BLaER1 (cell line): ENCODE measurements around the gene C11orf54.
"Not testable (repeated sequence)": the region's sequence is repeated elsewhere in the genome, so short reads cannot be mapped to it uniquely, and the experiment has no call there.

Experiments
- H3K27ac ChIP-seq: shearing (Covaris generic); formaldehyde crosslinking; 2 replicates; pipeline ENCODE4 v1.8.1; 2022
- H3K27me3 ChIP-seq: shearing (Covaris generic); formaldehyde crosslinking; 2 replicates; pipeline ENCODE4 v1.8.1; 2022
- H3K36me3 ChIP-seq: shearing (Covaris generic); formaldehyde crosslinking; 2 replicates; pipeline ENCODE4 v1.8.1; 2022
- H3K4me1 ChIP-seq: shearing (Covaris generic); formaldehyde crosslinking; 2 replicates; pipeline ENCODE4 v1.8.1; 2022
- H3K4me2 ChIP-seq: shearing (Covaris generic); formaldehyde crosslinking; 2 replicates; pipeline ENCODE4 v1.8.1; 2022
- H3K4me3 ChIP-seq: shearing (Covaris generic); formaldehyde crosslinking; 2 replicates; pipeline ENCODE4 v1.8.1; 2022
- H3K9ac ChIP-seq: shearing (Covaris generic); formaldehyde crosslinking; 2 replicates; pipeline ENCODE4 v1.8.1; 2022
- H3K9me3 ChIP-seq: shearing (Covaris generic); formaldehyde crosslinking; 2 replicates; pipeline ENCODE4 v1.8.1; 2022
- H4K20me1 ChIP-seq: shearing (Covaris generic); formaldehyde crosslinking; 2 replicates; pipeline ENCODE4 v1.8.1; 2022
- Cebpa-rat ChIP-seq: shearing (Covaris generic); IDR thresholded peaks from 2 replicates; pipeline ENCODE4 v1.8.1; 2022

C11orf54 gene

DNA sequence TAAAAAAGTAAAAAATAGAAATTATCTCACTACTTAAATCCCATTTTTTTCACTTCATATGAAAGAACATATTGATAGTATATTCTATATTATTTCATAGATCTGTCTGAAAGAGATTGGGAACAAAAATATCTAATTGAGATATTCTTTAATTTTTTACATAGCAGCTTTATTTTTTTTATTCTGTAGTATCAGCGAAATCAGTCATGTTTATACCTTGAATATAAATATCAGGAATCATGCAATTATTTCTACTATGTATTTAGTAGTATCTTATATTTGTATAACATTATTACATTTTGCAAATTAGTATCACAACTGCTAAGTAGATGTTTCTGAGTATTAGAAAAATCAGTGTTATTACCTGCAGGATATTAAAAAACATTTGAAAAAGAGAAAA lies 20.4 kb downstream of the C11orf54 start:
- Histone ChIP-seq H3K27ac (no peak overlapping the region), H3K4me1 (no peaks in the 10 kb centered on the region), H4K20me1 (no peaks in the 10 kb centered on the region), H3K4me3 (no peak overlapping the region), H3K9ac (no peak overlapping the region), H3K9me3 (peaks cover 7% of the 10 kb centered on the region), H3K27me3 (no peaks in the 10 kb centered on the region), H3K4me2 (no peak overlapping the region), H3K36me3 (peaks cover 83% of the 10 kb centered on the region)
- no peak for TF ChIP-seq Cebpa-rat

DNA sequence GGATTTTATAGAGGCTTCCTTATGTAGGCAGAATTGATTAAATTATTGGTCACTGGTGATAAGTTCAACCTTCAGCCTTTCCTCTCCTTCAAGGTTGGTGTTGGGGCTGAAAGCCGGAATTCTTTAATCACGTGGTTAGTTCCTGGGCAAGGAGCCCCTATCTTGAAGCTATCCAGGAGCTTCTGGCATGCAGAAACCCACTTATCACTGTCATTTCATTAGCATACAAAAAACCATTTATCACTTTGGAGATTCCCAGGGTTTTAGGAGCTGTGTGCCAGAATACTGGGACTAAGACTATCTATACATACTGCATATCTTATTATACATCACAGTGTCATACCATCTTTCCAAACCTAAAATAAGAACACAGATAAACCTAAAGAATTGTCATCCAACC lies 24.1 kb downstream of the C11orf54 start:
- no peak for TF ChIP-seq Cebpa-rat
- Histone ChIP-seq H3K27ac (no peak overlapping the region), H3K4me1 (no peaks in the 10 kb centered on the region), H3K4me2 (no peak overlapping the region), H3K36me3 (peaks cover 51% of the 10 kb centered on the region), H4K20me1 (no peaks in the 10 kb centered on the region), H3K4me3 (no peak overlapping the region), H3K9ac (no peak overlapping the region), H3K9me3 (peaks cover 5% of the 10 kb centered on the region), H3K27me3 (no peaks in the 10 kb centered on the region)

DNA sequence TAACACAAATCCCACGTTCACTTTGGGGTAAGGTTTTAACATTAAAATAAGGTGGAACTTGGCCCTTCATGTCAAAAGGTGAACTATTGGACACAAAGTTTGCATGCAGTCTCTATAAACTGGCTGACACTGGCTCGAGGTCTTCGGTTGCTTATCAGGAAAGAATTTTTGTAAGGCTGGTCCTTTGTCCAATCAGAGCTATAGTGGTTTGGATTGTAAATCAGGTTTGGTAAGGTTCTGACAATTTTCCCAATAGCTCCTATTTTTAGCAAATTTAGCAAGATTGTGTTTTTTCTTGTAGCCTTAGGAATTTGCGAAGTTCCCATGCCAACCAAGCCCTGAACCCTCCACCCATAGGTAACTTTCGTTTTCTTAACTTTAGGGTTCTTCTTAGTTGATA lies 25.0 kb downstream of the C11orf54 start:
- H3K36me3 ChIP-seq, result peaks cover 42% of the 10 kb centered on the region
- no peak for TF ChIP-seq Cebpa-rat
- H3K9ac ChIP-seq, result no peak overlapping the region
- no peak overlapping the region for H3K4me3 ChIP-seq
- H4K20me1 ChIP-seq, result no peaks in the 10 kb centered on the region
- H3K27ac ChIP-seq, result no peak overlapping the region
- H3K4me1 ChIP-seq, result no peaks in the 10 kb centered on the region
- no peak overlapping the region for H3K4me2 ChIP-seq
- H3K9me3 ChIP-seq, result peaks cover 5% of the 10 kb centered on the region
- H3K27me3 ChIP-seq, result no peaks in the 10 kb centered on the region

DNA sequence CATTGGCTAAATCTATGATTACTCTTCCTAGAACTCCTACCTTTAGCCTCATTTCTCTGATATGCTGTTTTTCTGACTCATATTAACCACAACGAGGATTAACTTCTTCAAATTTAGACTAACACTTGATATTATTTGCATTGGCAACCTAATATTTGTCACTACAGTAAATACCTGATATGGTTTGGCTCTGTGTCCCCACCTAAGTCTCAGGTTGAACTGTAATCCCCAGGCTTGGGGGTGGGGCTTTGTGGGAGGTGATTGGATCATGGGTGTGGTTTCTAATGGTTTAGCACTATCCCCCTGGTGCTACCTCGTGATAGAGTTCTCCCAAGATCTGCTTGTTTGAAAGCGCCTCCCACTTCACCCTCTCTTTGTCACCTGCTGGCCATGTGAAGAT lies 25.5 kb downstream of the C11orf54 start:
- Histone ChIP-seq H3K9ac (no peak overlapping the region), H3K27ac (no peak overlapping the region), H3K36me3 (peaks cover 42% of the 10 kb centered on the region), H3K27me3 (no peaks in the 10 kb centered on the region), H4K20me1 (no peaks in the 10 kb centered on the region), H3K4me1 (no peaks in the 10 kb centered on the region), H3K4me2 (no peak overlapping the region), H3K4me3 (no peak overlapping the region), H3K9me3 (peaks cover 8% of the 10 kb centered on the region)
- no peak for TF ChIP-seq Cebpa-rat

DNA sequence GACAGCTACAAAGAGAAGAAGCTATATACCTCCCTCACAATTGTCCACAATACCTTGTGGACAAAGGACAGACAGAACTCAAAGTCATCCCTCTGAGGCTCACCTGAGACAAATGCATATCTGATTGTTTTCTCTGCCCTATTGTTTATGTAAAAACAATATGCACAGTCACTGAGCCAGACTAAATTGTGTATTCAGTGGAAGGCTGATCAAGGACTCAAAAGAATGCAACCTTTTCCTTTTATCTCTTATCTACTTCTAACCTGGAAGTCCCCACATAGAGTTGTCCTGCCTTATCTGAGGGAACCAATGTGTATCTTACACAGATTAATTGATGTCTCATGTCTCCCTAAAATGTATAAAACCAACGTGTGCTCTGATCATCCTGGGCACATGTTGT lies 28.7 kb downstream of the C11orf54 start:
- Histone ChIP-seq H3K36me3 (peaks cover 26% of the 10 kb centered on the region), H3K27me3 (no peaks in the 10 kb centered on the region), H4K20me1 (no peaks in the 10 kb centered on the region), H3K4me2 (no peak overlapping the region), H3K4me1 (peaks cover 12% of the 10 kb centered on the region), H3K4me3 (no peak overlapping the region), H3K9me3 (peaks cover 30% of the 10 kb centered on the region), H3K27ac (no peak overlapping the region), H3K9ac (no peak overlapping the region)
- TF ChIP-seq Cebpa-rat, result no peak

DNA sequence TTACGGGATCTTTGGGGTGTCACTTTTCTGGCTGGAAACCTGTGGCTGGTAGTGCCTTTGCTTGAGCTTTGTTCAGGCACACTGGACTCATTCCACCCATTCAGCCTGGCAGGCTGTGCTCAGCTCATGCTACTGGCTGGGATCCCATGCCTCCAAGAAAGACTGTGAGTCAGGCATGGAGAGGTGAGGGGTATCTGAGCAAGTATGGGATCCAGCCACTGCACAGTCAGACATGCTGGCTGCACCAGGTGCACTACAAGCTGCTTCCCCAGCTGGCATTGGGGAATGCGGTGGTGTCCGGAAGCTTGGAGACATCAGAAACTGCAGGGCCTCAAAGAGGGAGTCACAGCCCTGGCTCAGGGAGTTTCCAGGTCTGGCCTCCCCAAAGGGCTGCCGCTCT lies 30.7 kb downstream of the C11orf54 start:
- Histone ChIP-seq H3K27me3 (no peaks in the 10 kb centered on the region), H3K4me3 (no peak overlapping the region), H3K4me2 (no peak overlapping the region), H3K27ac (no peak overlapping the region), H3K4me1 (peaks cover 24% of the 10 kb centered on the region), H3K9ac (no peak overlapping the region), H4K20me1 (no peaks in the 10 kb centered on the region), H3K36me3 (peaks cover 17% of the 10 kb centered on the region), H3K9me3 (peaks cover 39% of the 10 kb centered on the region)
- TF ChIP-seq Cebpa-rat, result no peak

DNA sequence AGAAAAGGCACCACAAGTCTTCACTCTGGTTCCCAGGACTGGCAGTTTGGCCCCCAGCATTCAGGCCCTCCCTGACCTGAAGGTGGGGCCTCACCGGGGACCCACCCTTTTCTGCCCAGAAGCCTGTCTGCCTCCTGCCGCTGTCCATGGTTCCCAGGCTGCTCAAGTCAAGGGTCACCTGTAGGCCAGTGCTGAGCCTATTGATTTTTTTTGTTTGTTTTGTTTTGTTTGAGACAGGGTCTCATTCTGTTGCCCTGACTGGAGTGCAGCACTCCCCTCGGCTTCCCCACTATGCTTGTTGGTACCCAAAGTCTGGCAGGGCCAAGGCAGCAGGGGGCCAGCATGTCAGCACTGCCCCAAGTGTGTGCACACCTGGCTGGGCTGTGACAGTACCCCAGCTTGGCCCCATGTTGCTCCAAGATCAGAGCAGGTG lies 31.6 kb downstream of the C11orf54 start:
- Histone ChIP-seq H3K9ac (no peak overlapping the region), H3K9me3 (peaks cover 37% of the 10 kb centered on the region), H3K4me1 (peaks cover 24% of the 10 kb centered on the region), H3K4me3 (no peak overlapping the region), H3K36me3 (peaks cover 15% of the 10 kb centered on the region), H4K20me1 (no peaks in the 10 kb centered on the region), H3K27ac (no peak overlapping the region), H3K4me2 (no peak overlapping the region), H3K27me3 (no peaks in the 10 kb centered on the region)
- TF ChIP-seq Cebpa-rat, result no peak

DNA sequence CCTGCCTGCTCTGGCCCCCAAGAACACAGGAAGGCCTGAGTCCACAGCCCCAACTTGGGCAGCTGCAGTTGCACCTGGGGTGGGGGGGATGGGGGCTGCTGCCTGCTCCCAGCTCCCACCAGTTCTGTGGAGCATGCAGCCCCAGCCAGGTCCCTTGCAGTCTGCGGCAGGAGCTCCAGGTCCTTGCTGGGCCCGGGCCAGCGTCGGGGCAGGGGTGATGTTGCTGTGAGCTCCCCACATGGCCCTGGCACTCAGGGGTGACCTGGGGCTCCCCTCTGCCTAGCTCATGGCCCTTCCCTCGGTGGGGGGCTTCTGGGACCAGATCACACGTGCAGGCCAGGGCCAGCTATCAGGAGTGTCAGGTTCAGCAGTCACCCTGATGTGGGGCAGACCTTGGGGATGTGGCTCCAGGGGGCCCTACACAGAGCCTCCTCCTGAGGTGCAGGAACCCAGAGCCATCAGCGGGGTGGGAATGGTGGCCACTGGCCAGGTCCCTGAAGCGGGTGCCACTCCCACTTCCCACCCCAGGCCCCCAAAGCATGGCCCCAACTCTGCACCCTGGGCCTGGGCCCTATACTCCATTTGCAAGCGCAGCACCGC lies 32.2 kb downstream of the C11orf54 start:
- no peak overlapping the region for H3K9ac ChIP-seq
- H3K27ac ChIP-seq, result no peak overlapping the region
- H3K4me2 ChIP-seq, result no peak overlapping the region
- no peak overlapping the region for H3K4me3 ChIP-seq
- peaks cover 37% of the 10 kb centered on the region for H3K9me3 ChIP-seq
- TF ChIP-seq Cebpa-rat, result no peak
- no peaks in the 10 kb centered on the region for H3K27me3 ChIP-seq
- H4K20me1 ChIP-seq, result no peaks in the 10 kb centered on the region
- peaks cover 15% of the 10 kb centered on the region for H3K36me3 ChIP-seq
- peaks cover 24% of the 10 kb centered on the region for H3K4me1 ChIP-seq

DNA sequence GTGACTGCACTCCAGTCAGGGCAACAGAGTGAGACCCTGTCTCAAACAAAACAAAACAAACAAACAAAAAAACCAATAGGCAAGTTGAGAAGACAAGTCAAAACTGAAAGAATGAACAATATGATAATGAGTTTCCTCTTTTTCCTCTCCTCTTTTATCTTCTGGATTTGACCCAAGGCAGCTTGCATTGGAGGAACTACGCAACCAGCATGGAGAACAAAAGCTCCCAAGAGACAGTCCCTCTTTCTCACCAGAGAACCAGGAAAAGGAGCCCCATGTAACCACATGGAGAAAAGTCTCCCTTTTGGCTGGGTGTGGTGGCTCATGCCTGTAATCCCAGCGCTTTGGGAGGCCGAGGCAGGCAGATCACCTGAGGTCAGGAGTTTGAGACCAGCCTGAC lies 33.1 kb downstream of the C11orf54 start:
- H4K20me1 ChIP-seq, H3K4me3 ChIP-seq, H3K9ac ChIP-seq, H3K27me3 ChIP-seq: not testable (repeated sequence)
- H3K9me3 ChIP-seq, result peaks cover 37% of the 10 kb centered on the region
- H3K4me2 ChIP-seq, result peak overlapping the region; percentile 51
- 0 out of 2 replicates have a peak overlapping the region, but pooled peaks have one; percentile 22 for H3K27ac ChIP-seq
- peaks cover 15% of the 10 kb centered on the region for H3K36me3 ChIP-seq
- peaks cover 24% of the 10 kb centered on the region for H3K4me1 ChIP-seq

DNA sequence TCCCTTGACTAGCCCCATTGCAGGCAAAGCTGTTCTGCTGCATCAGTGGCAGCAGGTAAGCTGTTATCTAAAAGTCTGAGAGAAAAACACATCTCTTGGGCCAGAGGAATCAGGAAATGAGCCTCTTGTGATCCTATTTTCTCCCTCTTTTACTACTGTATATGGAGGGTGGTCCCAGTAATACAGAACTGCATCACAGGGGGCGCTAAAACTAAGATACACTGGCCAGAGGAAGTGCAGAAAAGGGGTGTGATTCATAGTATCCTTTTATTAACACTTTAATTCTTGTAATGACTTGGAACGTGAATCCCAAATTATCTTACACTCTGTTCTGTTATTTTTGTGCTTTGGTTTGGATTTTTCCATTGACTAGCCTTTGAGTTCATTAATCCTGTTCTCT lies 33.8 kb downstream of the C11orf54 start:
- H3K36me3 ChIP-seq, result peaks cover 15% of the 10 kb centered on the region
- no peak overlapping the region for H3K4me3 ChIP-seq
- H3K27me3 ChIP-seq, result no peaks in the 10 kb centered on the region
- H4K20me1 ChIP-seq, result no peaks in the 10 kb centered on the region
- H3K9me3 ChIP-seq, result peaks cover 37% of the 10 kb centered on the region
- H3K4me1 ChIP-seq, result peaks cover 24% of the 10 kb centered on the region
- no peak overlapping the region for H3K9ac ChIP-seq
- no peak overlapping the region for H3K4me2 ChIP-seq
- no peak overlapping the region for H3K27ac ChIP-seq
- TF ChIP-seq Cebpa-rat, result no peak

DNA sequence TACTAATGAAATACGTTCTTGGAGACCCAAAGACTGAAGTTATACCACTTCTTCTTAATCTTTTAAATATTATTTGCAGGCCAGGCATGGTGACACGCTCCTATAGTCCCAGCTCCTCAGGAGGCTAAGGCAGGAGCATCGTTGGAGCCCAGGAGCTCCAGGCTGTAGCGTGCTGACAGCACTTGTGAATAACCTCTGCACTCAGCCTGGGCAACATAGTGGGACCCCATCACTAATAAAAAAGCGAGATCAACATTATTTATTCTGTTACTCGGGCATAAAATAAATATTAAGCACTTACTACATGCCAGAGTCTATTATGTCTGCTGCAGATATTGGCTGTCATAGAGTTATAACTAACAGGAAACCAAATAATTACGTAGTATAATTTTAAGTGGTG lies 41.9 kb downstream of the C11orf54 start:
- H3K4me2 ChIP-seq, result peak overlapping the region; percentile 65
- H3K9me3 ChIP-seq, result no peaks in the 10 kb centered on the region
- peaks cover 40% of the 10 kb centered on the region for H4K20me1 ChIP-seq
- no peak for TF ChIP-seq Cebpa-rat
- H3K27me3 ChIP-seq, result no peaks in the 10 kb centered on the region
- no peak overlapping the region for H3K27ac ChIP-seq
- peaks cover 18% of the 10 kb centered on the region for H3K36me3 ChIP-seq
- peak overlapping the region; percentile 87 for H3K4me3 ChIP-seq
- peaks cover 35% of the 10 kb centered on the region for H3K4me1 ChIP-seq
- H3K9ac ChIP-seq, result peak overlapping the region; percentile 99
